GM12878 (cell line): ENCODE results near the gene CFP. TPM values are rescaled to one million over a fixed set of nuclear protein-coding genes. Genes with fewer than 3 reads are reported as not detected.

ENCODE experiments used
- ATAC-seq: fragments of 200-7000 bp; cut with Tn5 transposase; 3 replicates; pipeline ENCODE4 v1.9.1; 2020; ENCODE audit warnings: mild to moderate bottlenecking, moderate library complexity
- BruUV-seq: library from RNA; stranded (reverse); fragments of 400-500 nt; replicated peaks from 2 replicates; lab custom pipeline; 2021; lab: Mats Ljungman, UMichigan
- CTCF ChIA-PET: fragments of 300-600 bp; sonication (Branson Sonifier 250); formaldehyde crosslinking; extraction: SDS; loops from one replicate; lab custom pipeline; 2021; ENCODE audit warnings: inconsistent platforms; lab: Yijun Ruan, JAX
- POLR2A ChIA-PET: fragments of 350-600 bp; formaldehyde crosslinking; extraction: SDS; loops from one replicate; lab custom pipeline; 2021; ENCODE audit warnings: inconsistent platforms; lab: Charles Lee
- RAD21 ChIA-PET: fragments of 300-600 bp; sonication (Branson Sonifier 250); formaldehyde crosslinking; loops from one replicate; lab custom pipeline; 2023; ENCODE audit warnings: antibody characterized with exemption; ENCODE audit not compliant: unreplicated experiment; lab: Charles Lee
- SMC1A ChIA-PET: fragments of 300-600 bp; sonication (Branson Sonifier 250); formaldehyde crosslinking; loops from one replicate; lab custom pipeline; 2023; ENCODE audit not compliant: unreplicated experiment, uncharacterized antibody; lab: Charles Lee
- DNase-seq: peaks from one replicate; pipeline ENCODE4 v3.0.0-alpha.2; 2011; ENCODE audit warnings: low read depth, low spot score
- FAIRE-seq: peaks from 3 replicates; lab custom pipeline; 2011; peaks lifted over from hg19 to GRCh38; lab: Jason Lieb, UNC
- H2AFZ ChIP-seq: 2 replicates; pipeline ENCODE4 v1.6.0; 2011; ENCODE audit warnings: low read depth, low read length, control low read depth; ENCODE audit not compliant: control insufficient read depth
- H3K27ac ChIP-seq: 2 replicates; pipeline ENCODE4 v1.5.1; 2011; ENCODE audit warnings: control low read depth; ENCODE audit not compliant: control insufficient read depth, insufficient read depth
- H3K27me3 ChIP-seq, 2 experiments: replicated peaks in 1 of 2; 2 replicates each; pipeline versions ENCODE4 v1.6.0 to v1.6.1; 2011; ENCODE audit warnings: low read length in 1 of 2; ENCODE audit not compliant: control insufficient read depth in 2 of 2, insufficient read depth in 2 of 2
- H3K36me3 ChIP-seq, 2 experiments: 2 replicates each; pipeline ENCODE4 v1.5.1; 2011; ENCODE audit warnings: low read length in 1 of 2; ENCODE audit not compliant: control insufficient read depth in 2 of 2, insufficient read depth in 2 of 2
- H3K4me1 ChIP-seq: 2 replicates; pipeline ENCODE4 v1.6.1; 2011; ENCODE audit warnings: mild to moderate bottlenecking, low read length, moderate library complexity, mixed read lengths; ENCODE audit not compliant: control insufficient read depth, insufficient read depth
- H3K4me2 ChIP-seq: 2 replicates; pipeline ENCODE4 v1.6.0; 2011; ENCODE audit warnings: control low read depth; ENCODE audit not compliant: control insufficient read depth, insufficient read depth
- H3K4me3 ChIP-seq: fragments of 200-600 bp; sonication (generic); 2 replicates; pipeline ENCODE4 v1.5.1; 2016
- H3K79me2 ChIP-seq: 2 replicates; pipeline ENCODE4 v1.6.0; 2011; ENCODE audit warnings: low read length; ENCODE audit not compliant: control insufficient read depth, insufficient read depth
- H3K9ac ChIP-seq: 2 replicates; pipeline ENCODE4 v1.8.0; 2011; ENCODE audit warnings: low read length, control low read depth, mixed read lengths; ENCODE audit not compliant: control insufficient read depth, insufficient read depth
- H3K9me3 ChIP-seq: replicated peaks from 3 replicates; pipeline ENCODE4 v1.5.1; 2011; ENCODE audit warnings: mild to moderate bottlenecking, low read length; ENCODE audit not compliant: control insufficient read depth, insufficient read depth
- H4K20me1 ChIP-seq: 2 replicates; pipeline ENCODE4 v1.6.0; 2011; ENCODE audit not compliant: control insufficient read depth, insufficient read depth
- BACH1 ChIP-seq: fragments of 450-650 bp; IDR thresholded peaks from 2 replicates; pipeline ENCODE4 v1.6.1; 2017; ENCODE audit warnings: mild to moderate bottlenecking, borderline replicate concordance
- CHD2 ChIP-seq: IDR thresholded peaks from 2 replicates; pipeline ENCODE4 v1.6.1; 2011; ENCODE audit warnings: low read depth, low read length, improper control_type of control experiment, borderline replicate concordance
- CREM ChIP-seq: IDR thresholded peaks from 2 replicates; pipeline ENCODE4 v1.6.1; 2014; ENCODE audit warnings: antibody characterized with exemption, low read depth
- EGR1 ChIP-seq, 2 experiments: IDR thresholded peaks; 1 replicate in 1 of 2; 2 replicates in 1 of 2; pipeline ENCODE4 v1.6.1; 2011 to 2012; ENCODE audit warnings: low read depth in 2 of 2, low read length in 2 of 2, borderline replicate concordance in 1 of 2, mild to moderate bottlenecking in 1 of 2, moderate library complexity in 1 of 2
- ETV6 ChIP-seq, 2 experiments: fragments of 450-650 bp in 1 of 2; IDR thresholded peaks in 1 of 2; conservative IDR thresholded peaks in 1 of 2; 2 replicates each; pipeline ENCODE4 v1.6.1; 2014; ENCODE audit warnings: antibody characterized with exemption in 1 of 2, borderline replicate concordance in 1 of 2, low read depth in 1 of 2, mild to moderate bottlenecking in 1 of 2, moderate library complexity in 1 of 2
- HDAC2 ChIP-seq: fragments of 200-600 bp; sonication (generic); IDR thresholded peaks from 2 replicates; pipeline ENCODE4 v1.6.1; 2017
- MEF2A ChIP-seq: IDR thresholded peaks from 2 replicates; pipeline ENCODE4 v1.6.1; 2011; ENCODE audit warnings: low read depth, mild to moderate bottlenecking, low read length, moderate library complexity; ENCODE audit not compliant: insufficient read depth
- NBN ChIP-seq: fragments of 450-650 bp; IDR thresholded peaks from 2 replicates; pipeline ENCODE4 v1.6.1; 2016
- NR2C1 ChIP-seq: fragments of 450-650 bp; IDR thresholded peaks from 2 replicates; pipeline ENCODE4 v1.6.1; 2017; ENCODE audit warnings: antibody characterized with exemption, mild to moderate bottlenecking, moderate library complexity
- POLR2AphosphoS5 ChIP-seq: IDR thresholded peaks from 2 replicates; pipeline ENCODE4 v1.6.1; 2011; ENCODE audit warnings: mild to moderate bottlenecking, low read length, inconsistent platforms
- STAT1 ChIP-seq: fragments of 450-650 bp; conservative IDR thresholded peaks from 2 replicates; pipeline ENCODE4 v1.6.1; 2014; ENCODE audit warnings: antibody characterized with exemption, mild to moderate bottlenecking
- SUPT20H ChIP-seq: IDR thresholded peaks from 2 replicates; pipeline ENCODE4 v1.6.1; 2011; ENCODE audit warnings: low read depth, mild to moderate bottlenecking, low read length, moderate library complexity, borderline replicate concordance; ENCODE audit not compliant: control insufficient read depth
- TCF7 ChIP-seq: IDR thresholded peaks from 2 replicates; pipeline ENCODE4 v1.6.1; 2014; ENCODE audit warnings: antibody characterized with exemption, borderline replicate concordance
- WGBS: methylation state at CpG from one replicate; pipeline ENCODE4 v1.1.6; 2016; ENCODE audit warnings: low lambda C conversion rate; ENCODE audit not compliant: insufficient replicate concordance, insufficient coverage; ENCODE audit errors: missing lambda C conversion rate; 5-methylcytosine and 5-hydroxymethylcytosine counted together
- in situ Hi-C: fragments of 300-500 bp; cut with MboI; formaldehyde crosslinking; loops from 9 replicates; pipeline ENCODE4 v1.14.3; 2018; ENCODE audit warnings: mixed read lengths
- intact Hi-C: fragments of 100-400 bp; cut with micrococcal nuclease; formaldehyde crosslinking; loops from one replicate; pipeline ENCODE4 v1.14.2; 2022; ENCODE audit not compliant: unreplicated experiment
- polyA plus RNA-seq, 11 experiments: library from polyadenylated mRNA; depleted of rRNA in 4 of 11; unstranded in 6 of 11; stranded (reverse) in 5 of 11; fragments of >200 nt; fragmentation: Nextera tagmentation in 4 of 11; fragmentation: Illumina TruSeq in 1 of 11; extraction: Ambion mirVana in 4 of 11; extraction: Trizol in 1 of 11; gene quantifications; 1 replicate in 1 of 11; 2 replicates in 10 of 11; pipeline versions ENCODE4 v1.2.1 to v1.2.3, GENCODE V29; 2011 to 2016; ENCODE audit warnings: inconsistent platforms in 2 of 11, missing spikeins in 2 of 11, low read depth in 1 of 11
- total RNA-seq, 4 experiments: library from RNA; depleted of rRNA in 3 of 4; stranded (reverse); fragments of >200 nt in 3 of 4; fragmentation: Illumina TruSeq in 1 of 4; extraction: Trizol in 1 of 4; gene quantifications; 2 replicates each; pipeline versions ENCODE4 v1.2.1 to v1.2.3, GENCODE V29; 2013 to 2021
- TF ChIP-seq, protein P1 (sequence below), 3 experiments: IDR thresholded peaks in 2 of 3; conservative IDR thresholded peaks in 1 of 3; 2 replicates each; pipeline ENCODE4 v1.5.1; 2011; ENCODE audit warnings: low read depth in 3 of 3, low read length in 3 of 3, mild to moderate bottlenecking in 3 of 3, control low read depth in 2 of 3, moderate library complexity in 2 of 3, inconsistent platforms in 1 of 3, mixed read lengths in 1 of 3; ENCODE audit not compliant: control insufficient read depth in 2 of 3, insufficient read depth in 1 of 3; ENCODE audit errors: extremely low read depth in 1 of 3
- TF ChIP-seq, protein P2 (sequence below): fragments of 150-350 bp; IDR thresholded peaks from 2 replicates; pipeline ENCODE4 v1.6.1; 2016; ENCODE audit warnings: low read depth, low read length

The CFP gene
- total and polyA plus RNA-seq, 10 of the 15 experiments (the other 5 are each of a cell fraction or from before 2014, with no cell fraction given): 0.72 to 10.1 (median 2.8) TPM

DNA sequence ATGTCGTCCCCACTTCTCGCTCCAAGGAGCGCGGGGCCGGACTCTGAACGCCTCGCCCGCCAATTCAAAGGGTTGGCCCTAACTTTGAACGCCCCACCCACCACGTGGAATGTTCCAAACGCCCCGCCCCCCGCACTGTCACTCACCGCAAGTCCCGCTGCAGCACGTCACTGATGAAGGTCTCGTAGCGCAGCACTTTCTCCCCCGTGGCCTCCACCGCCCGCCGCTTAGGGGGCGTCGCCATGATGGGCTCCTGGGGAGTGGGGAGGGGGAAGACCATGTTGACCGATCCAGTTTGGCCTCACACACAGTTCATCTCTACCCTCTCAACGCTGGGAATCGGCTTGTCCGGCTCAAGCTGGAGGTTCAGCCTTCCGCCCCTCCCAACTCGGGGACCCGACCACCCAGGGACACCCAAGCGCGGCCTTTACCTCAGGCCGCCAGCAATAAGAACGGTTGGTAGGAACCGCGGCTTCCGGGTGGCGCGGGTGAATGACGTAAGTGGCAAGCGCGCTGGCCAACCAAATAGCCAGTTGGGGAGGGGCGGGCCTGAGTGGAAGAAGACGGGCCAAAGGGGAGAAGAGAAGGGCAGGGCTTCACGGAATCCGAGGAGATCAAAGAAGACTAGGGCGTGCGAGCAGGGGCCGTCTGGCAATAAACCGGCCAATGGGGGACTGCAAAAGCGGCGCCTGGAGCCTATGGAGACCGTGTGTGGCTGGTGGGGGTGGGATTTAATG, 29.1 kb upstream of the CFP start, which contains the start of gene UXT:
Gene UXT (minus strand): TSS at position 497 of the 737 bp plus-strand sequence. CDS start 253 bp downstream, at position 244.
- H4K20me1 ChIP-seq: no peaks in the 10 kb centered on the region
- H3K4me3 ChIP-seq: peak within 1 kb of the TSS; percentile 70
- DNase-seq (peak; percentile 74), ATAC-seq (peak; percentile 96), FAIRE-seq (peak; percentile 94)
- peak within 1 kb of the TSS; percentile 81 for H3K9ac ChIP-seq
- H3K79me2 ChIP-seq: peaks cover 11% of the 10 kb centered on the region
- no TSS peak for BruUV-seq
- in situ Hi-C loops (loop anchor here (10.0 kb wide), 1 partner anchor 464 kb away; the partner anchor contains the start of gene UBA1), intact Hi-C loops (loop anchor here (1.0 to 5.0 kb wide), 3 partner anchors 9 to 368 kb away; partner anchors contain the start of genes ELK1 and ZNF81)
- WGBS: 32% methylated on average over 52 of the region's 54 CpGs
- H3K4me1 ChIP-seq: no peaks in the 10 kb centered on the region
- ChIA-PET RAD21 (no interaction called here), SMC1A (no interaction called here), POLR2A (no interaction called here), CTCF (no interaction called here)
- H3K27me3 ChIP-seq: no peaks in the 10 kb centered on the region
- peak within 1 kb of the TSS; percentile 52 for H2AFZ ChIP-seq
- peak within 1 kb of the TSS; percentile 86 for H3K27ac ChIP-seq
- no peaks in the 10 kb centered on the region for H3K9me3 ChIP-seq
- peak within 1 kb of the TSS; percentile 26 for H3K4me2 ChIP-seq
- H3K36me3 ChIP-seq: peaks cover 2 to 11% of the 10 kb centered on the region in 2 experiments; a peak in 3 of 4 replicates
- TF ChIP-seq STAT1 (no peak; the same call in 1 of the 2 replicates), HDAC2 (no peak), SUPT20H (no peak), CHD2 (peak; percentile 29; the same call in 1 of the 2 replicates), NR2C1 (no peak), MEF2A (no peak), NBN (peak; percentile 84), BACH1 (no peak), POLR2AphosphoS5 (peak; percentile 90), EGR1 (IDR thresholded peaks at IDR 0.05; ENCODE audit: borderline replicate concordance in 1 of 2, low read depth in 2 of 2, low read length in 2 of 2) (no peak), ETV6 (conservative IDR thresholded peaks at IDR 0.05 in 1 of 2, IDR thresholded peaks at IDR 0.05 in 1 of 2; ENCODE audit: borderline replicate concordance in 1 of 2, low read depth in 1 of 2) (no peak), CREM (peak; percentile 98), TCF7 (peak; percentile 80)
- TF ChIP-seq, protein P1, sequence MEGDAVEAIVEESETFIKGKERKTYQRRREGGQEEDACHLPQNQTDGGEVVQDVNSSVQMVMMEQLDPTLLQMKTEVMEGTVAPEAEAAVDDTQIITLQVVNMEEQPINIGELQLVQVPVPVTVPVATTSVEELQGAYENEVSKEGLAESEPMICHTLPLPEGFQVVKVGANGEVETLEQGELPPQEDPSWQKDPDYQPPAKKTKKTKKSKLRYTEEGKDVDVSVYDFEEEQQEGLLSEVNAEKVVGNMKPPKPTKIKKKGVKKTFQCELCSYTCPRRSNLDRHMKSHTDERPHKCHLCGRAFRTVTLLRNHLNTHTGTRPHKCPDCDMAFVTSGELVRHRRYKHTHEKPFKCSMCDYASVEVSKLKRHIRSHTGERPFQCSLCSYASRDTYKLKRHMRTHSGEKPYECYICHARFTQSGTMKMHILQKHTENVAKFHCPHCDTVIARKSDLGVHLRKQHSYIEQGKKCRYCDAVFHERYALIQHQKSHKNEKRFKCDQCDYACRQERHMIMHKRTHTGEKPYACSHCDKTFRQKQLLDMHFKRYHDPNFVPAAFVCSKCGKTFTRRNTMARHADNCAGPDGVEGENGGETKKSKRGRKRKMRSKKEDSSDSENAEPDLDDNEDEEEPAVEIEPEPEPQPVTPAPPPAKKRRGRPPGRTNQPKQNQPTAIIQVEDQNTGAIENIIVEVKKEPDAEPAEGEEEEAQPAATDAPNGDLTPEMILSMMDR (IDR thresholded peaks at IDR 0.05 in 2 of 3, conservative IDR thresholded peaks at IDR 0.05 in 1 of 3; ENCODE audit: control insufficient read depth in 2 of 3, extremely low read depth in 1 of 3, insufficient read depth in 1 of 3, low read depth in 3 of 3, low read length in 3 of 3): no peak
- TF ChIP-seq, protein P2, sequence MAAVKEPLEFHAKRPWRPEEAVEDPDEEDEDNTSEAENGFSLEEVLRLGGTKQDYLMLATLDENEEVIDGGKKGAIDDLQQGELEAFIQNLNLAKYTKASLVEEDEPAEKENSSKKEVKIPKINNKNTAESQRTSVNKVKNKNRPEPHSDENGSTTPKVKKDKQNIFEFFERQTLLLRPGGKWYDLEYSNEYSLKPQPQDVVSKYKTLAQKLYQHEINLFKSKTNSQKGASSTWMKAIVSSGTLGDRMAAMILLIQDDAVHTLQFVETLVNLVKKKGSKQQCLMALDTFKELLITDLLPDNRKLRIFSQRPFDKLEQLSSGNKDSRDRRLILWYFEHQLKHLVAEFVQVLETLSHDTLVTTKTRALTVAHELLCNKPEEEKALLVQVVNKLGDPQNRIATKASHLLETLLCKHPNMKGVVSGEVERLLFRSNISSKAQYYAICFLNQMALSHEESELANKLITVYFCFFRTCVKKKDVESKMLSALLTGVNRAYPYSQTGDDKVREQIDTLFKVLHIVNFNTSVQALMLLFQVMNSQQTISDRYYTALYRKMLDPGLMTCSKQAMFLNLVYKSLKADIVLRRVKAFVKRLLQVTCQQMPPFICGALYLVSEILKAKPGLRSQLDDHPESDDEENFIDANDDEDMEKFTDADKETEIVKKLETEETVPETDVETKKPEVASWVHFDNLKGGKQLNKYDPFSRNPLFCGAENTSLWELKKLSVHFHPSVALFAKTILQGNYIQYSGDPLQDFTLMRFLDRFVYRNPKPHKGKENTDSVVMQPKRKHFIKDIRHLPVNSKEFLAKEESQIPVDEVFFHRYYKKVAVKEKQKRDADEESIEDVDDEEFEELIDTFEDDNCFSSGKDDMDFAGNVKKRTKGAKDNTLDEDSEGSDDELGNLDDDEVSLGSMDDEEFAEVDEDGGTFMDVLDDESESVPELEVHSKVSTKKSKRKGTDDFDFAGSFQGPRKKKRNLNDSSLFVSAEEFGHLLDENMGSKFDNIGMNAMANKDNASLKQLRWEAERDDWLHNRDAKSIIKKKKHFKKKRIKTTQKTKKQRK: no peak
